K562 (cell line): Measurements from ENCODE around the gene MAST4. TPM values are rescaled to one million over a fixed set of nuclear protein-coding genes. Genes with fewer than 3 reads are reported as not detected.
A peak's percentile ranks its signal among the peaks of the same experiment; 100 is the strongest.

Experiments
- ATAC-seq: fragments of 200-7000 bp; cut with Tn5 transposase; 3 replicates; pipeline ENCODE4 v1.9.1; 2020; ENCODE audit warnings: moderate library complexity
- BruUV-seq: library from RNA; stranded (reverse); fragments of 400-500 nt; replicated peaks from 2 replicates; lab custom pipeline; 2021; lab: Mats Ljungman, UMichigan
- CTCF ChIA-PET: fragments of 300-600 bp; formaldehyde crosslinking; extraction: SDS; loops from one replicate; lab custom pipeline; 2021; ENCODE audit warnings: low intra/inter-chr PET ratio; lab: Yijun Ruan, JAX
- POLR2A ChIA-PET: fragments of 300-600, 350-650 bp; sonication (Branson Sonifier 250); formaldehyde crosslinking; extraction: SDS; loops from one replicate; lab custom pipeline; 2021; ENCODE audit warnings: antibody characterized with exemption, inconsistent platforms; lab: Yijun Ruan, JAX
- DNase-seq, 4 experiments: peaks; one replicate each; pipeline versions ENCODE4 v3.0.0 to v3.0.0-alpha.2; 2011 to 2018; ENCODE audit warnings: low spot score in 3 of 4, mixed read lengths in 3 of 4; ENCODE audit errors: extremely low read depth in 1 of 4
- FAIRE-seq: peaks from 2 replicates; lab custom pipeline; 2011; peaks lifted over from hg19 to GRCh38; lab: Jason Lieb, UNC
- H2AFZ ChIP-seq: 2 replicates; pipeline ENCODE4 v1.6.0; 2011; ENCODE audit warnings: low read depth, low read length, control low read depth, inconsistent platforms
- H3K27ac ChIP-seq: fragments of 200-600 bp; 3 replicates; pipeline ENCODE4 v1.8.0; 2011; ENCODE audit warnings: low read depth, mild to moderate bottlenecking, control low read depth, inconsistent platforms, low read length, moderate library complexity, mixed read lengths; ENCODE audit errors: extremely low read depth
- H3K27me3 ChIP-seq, 2 experiments: fragments of 300-600 bp in 1 of 2; 2 replicates in 1 of 2; 3 replicates in 1 of 2; pipeline versions ENCODE4 v1.6.0 to v1.8.0; 2011; ENCODE audit warnings: inconsistent platforms in 2 of 2, low read length in 2 of 2, mild to moderate bottlenecking in 1 of 2, mixed read lengths in 1 of 2, moderate library complexity in 1 of 2; ENCODE audit not compliant: control insufficient read depth in 2 of 2, insufficient read depth in 2 of 2
- H3K36me3 ChIP-seq: fragments of 300-600 bp; 3 replicates; pipeline ENCODE4 v1.8.0; 2011; ENCODE audit warnings: mild to moderate bottlenecking, low read length, inconsistent platforms; ENCODE audit not compliant: control insufficient read depth, insufficient read depth
- H3K4me1 ChIP-seq, 2 experiments: fragments of 200-600 bp in 1 of 2; replicated peaks in 1 of 2; 2 replicates in 1 of 2; 3 replicates in 1 of 2; pipeline versions ENCODE4 v1.5.1 to v1.8.0; 2011; ENCODE audit warnings: inconsistent platforms in 2 of 2, low read length in 2 of 2, mild to moderate bottlenecking in 1 of 2, mixed read lengths in 1 of 2, moderate library complexity in 1 of 2; ENCODE audit not compliant: control insufficient read depth in 2 of 2, insufficient read depth in 2 of 2
- H3K4me2 ChIP-seq: 2 replicates; pipeline ENCODE4 v1.6.1; 2011; ENCODE audit warnings: low read length, control low read depth, inconsistent platforms, mixed read lengths; ENCODE audit not compliant: insufficient read depth
- H3K4me3 ChIP-seq: fragments of 200-600 bp; sonication (generic), shearing (Covaris generic); 2 replicates; pipeline ENCODE4 v1.5.1; 2016; ENCODE audit warnings: control low read depth, inconsistent platforms
- H3K79me2 ChIP-seq: fragments of 200-600 bp; 3 replicates; pipeline ENCODE4 v1.8.0; 2011; ENCODE audit warnings: low read length, inconsistent platforms; ENCODE audit not compliant: control insufficient read depth, insufficient read depth
- H3K9ac ChIP-seq, 2 experiments: 2 replicates each; pipeline versions ENCODE4 v1.6.0 to v1.6.1; 2011; ENCODE audit warnings: low read depth in 2 of 2, low read length in 2 of 2, control low read depth in 1 of 2, inconsistent platforms in 1 of 2, mild to moderate bottlenecking in 1 of 2, mixed read lengths in 1 of 2; ENCODE audit not compliant: insufficient read depth in 1 of 2
- H3K9me1 ChIP-seq: one replicate; pipeline ENCODE4 v1.6.0; 2011; ENCODE audit warnings: inconsistent platforms, mild to moderate bottlenecking, low read length, moderate library complexity; ENCODE audit not compliant: control insufficient read depth, insufficient read depth
- H3K9me3 ChIP-seq: replicated peaks from 2 replicates; pipeline ENCODE4 v1.5.1; 2011; ENCODE audit warnings: low read depth, low read length, inconsistent platforms; ENCODE audit not compliant: control insufficient read depth, insufficient read depth
- H4K20me1 ChIP-seq: replicated peaks from 2 replicates; pipeline ENCODE4 v1.6.1; 2011; ENCODE audit warnings: low read length, inconsistent platforms, mixed read lengths; ENCODE audit not compliant: control insufficient read depth, insufficient read depth
- CEBPG ChIP-seq, 3 experiments: fragments of 200-800 bp in 1 of 3; sonication (Bioruptor generic) in 1 of 3; sonication (generic) in 1 of 3; formaldehyde crosslinking in 1 of 3; IDR thresholded peaks in 2 of 3; conservative IDR thresholded peaks in 1 of 3; 2 replicates each; pipeline versions ENCODE4 v1.6.1 to v1.8.0; 2016 to 2022; ENCODE audit warnings: missing compliant biosample characterization in 2 of 3, missing genetic modification characterization in 2 of 3, mild to moderate bottlenecking in 1 of 3, missing genetic modification reagents in 1 of 3
- CHD2 ChIP-seq: IDR thresholded peaks from 2 replicates; pipeline ENCODE4 v1.6.1; 2011; ENCODE audit warnings: low read depth, low read length
- ELF2 ChIP-seq: fragments of 250-450 bp; sonication (Bioruptor Pico); IDR thresholded peaks from 2 replicates; pipeline ENCODE4 v1.5.0; 2021; ENCODE audit warnings: mild to moderate bottlenecking
- NCOA4 ChIP-seq: fragments of 450-650 bp; IDR thresholded peaks from 2 replicates; pipeline ENCODE4 v1.6.1; 2018; ENCODE audit warnings: mild to moderate bottlenecking; ENCODE audit not compliant: partially characterized antibody
- NFE2 ChIP-seq: IDR thresholded peaks from 2 replicates; pipeline ENCODE4 v1.6.1; 2014; ENCODE audit warnings: antibody characterized with exemption, low read depth
- POLR2AphosphoS5 ChIP-seq: IDR thresholded peaks from 2 replicates; pipeline ENCODE4 v1.6.1; 2011; ENCODE audit warnings: mild to moderate bottlenecking, low read depth, low read length, moderate library complexity; ENCODE audit not compliant: control insufficient read depth, insufficient read depth
- RFX7 ChIP-seq: fragments of 250-450 bp; sonication (Bioruptor Pico); IDR thresholded peaks from 2 replicates; pipeline ENCODE4 v1.5.1; 2021; ENCODE audit warnings: mild to moderate bottlenecking
- SLC30A9 ChIP-seq: fragments of 250-450 bp; sonication (Bioruptor Pico); IDR thresholded peaks from 2 replicates; pipeline ENCODE4 v1.8.0; 2022; ENCODE audit warnings: mild to moderate bottlenecking, moderate library complexity
- SMAD1 ChIP-seq: fragments of 150-350 bp; IDR thresholded peaks from 2 replicates; pipeline ENCODE4 v1.6.1; 2014; ENCODE audit warnings: low read length, low read depth; ENCODE audit not compliant: partially characterized antibody
- SMARCA4 ChIP-seq: fragments of 450-650 bp; IDR thresholded peaks from 2 replicates; pipeline ENCODE4 v1.6.1; 2016
- SRSF3 ChIP-seq: fragments of 200-400 bp; formaldehyde crosslinking; IDR thresholded peaks from 2 replicates; pipeline ENCODE4 v1.6.1; 2016; ENCODE audit warnings: mild to moderate bottlenecking, low read length, moderate library complexity; ENCODE audit not compliant: insufficient read depth
- TCFL5 ChIP-seq: fragments of 250-450 bp; sonication (Bioruptor Pico); conservative IDR thresholded peaks from 2 replicates; pipeline ENCODE4 v1.6.1; 2021; ENCODE audit warnings: mild to moderate bottlenecking, moderate library complexity, matching md5 sums
- ZBTB1 ChIP-seq: sonication (generic); formaldehyde crosslinking; IDR thresholded peaks from 2 replicates; pipeline ENCODE4 v1.8.1; 2023; ENCODE audit warnings: missing genetic modification reagents, low read depth, mild to moderate bottlenecking, borderline replicate concordance
- ZNF431 ChIP-seq: sonication (generic); formaldehyde crosslinking; IDR thresholded peaks from 2 replicates; pipeline ENCODE4 v1.8.0; 2022; ENCODE audit warnings: mild to moderate bottlenecking, missing genetic modification reagents
- ZNF707 ChIP-seq: fragments of 250-450 bp; sonication (Bioruptor Pico); conservative IDR thresholded peaks from 2 replicates; pipeline ENCODE4 v1.8.0; 2022; ENCODE audit warnings: inconsistent platforms, mild to moderate bottlenecking, moderate library complexity
- WGBS: fragments of 100-300 bp; shearing (Covaris generic); methylation state at CpG from one replicate; pipeline ENCODE4 v1.1.6; 2016; ENCODE audit warnings: low coverage, mixed read lengths; ENCODE audit not compliant: insufficient coverage; ENCODE audit errors: missing lambda C conversion rate; 5-methylcytosine and 5-hydroxymethylcytosine counted together
- in situ Hi-C: fragments of 300-500 bp; cut with MboI; formaldehyde crosslinking; loops from 4 replicates; pipeline ENCODE4 v1.15.0; 2018; ENCODE audit warnings: inconsistent platforms, mixed read lengths
- intact Hi-C: fragments of 100-400 bp; cut with micrococcal nuclease; formaldehyde crosslinking; loops from 2 replicates; pipeline ENCODE4 v1.14.2; 2022
- polyA plus RNA-seq, 8 experiments: library from polyadenylated mRNA; depleted of rRNA in 4 of 8; stranded (reverse) in 5 of 8; unstranded in 3 of 8; fragments of >200 nt; fragmentation: Nextera tagmentation in 2 of 8; fragmentation: Illumina TruSeq in 1 of 8; extraction: Ambion mirVana in 2 of 8; extraction: Trizol in 1 of 8; gene quantifications; 2 replicates each; pipeline versions ENCODE4 v1.2.1 to v1.2.3, GENCODE V29; 2011 to 2014; ENCODE audit warnings: inconsistent platforms in 1 of 8, missing spikeins in 1 of 8
- total RNA-seq, 7 experiments: library from RNA; depleted of rRNA in 6 of 7; stranded (reverse); fragments of >200 nt in 6 of 7; fragmentation: Illumina TruSeq in 2 of 7; extraction: Trizol in 2 of 7; gene quantifications; 2 replicates each; pipeline versions ENCODE4 v1.2.1 to v1.2.3, GENCODE V29; 2011 to 2021; ENCODE audit warnings: low replicate concordance in 1 of 7
- TF ChIP-seq, protein P1 (sequence below): sonication (generic); formaldehyde crosslinking; IDR thresholded peaks from 2 replicates; pipeline ENCODE4 v1.8.1; 2023; ENCODE audit warnings: mild to moderate bottlenecking, missing genetic modification reagents, moderate library complexity
- TF ChIP-seq, protein P2 (sequence below), 2 experiments: fragments of 450-650 bp in 1 of 2; sonication (generic) in 1 of 2; formaldehyde crosslinking in 1 of 2; IDR thresholded peaks in 1 of 2; conservative IDR thresholded peaks in 1 of 2; 2 replicates each; pipeline versions ENCODE4 v1.6.1 to v1.8.1; 2016 to 2023; ENCODE audit warnings: mild to moderate bottlenecking in 2 of 2, moderate library complexity in 2 of 2, inconsistent platforms in 1 of 2, missing genetic modification reagents in 1 of 2
- TF ChIP-seq, protein P3 (sequence below): IDR thresholded peaks from 3 replicates; pipeline ENCODE4 v1.6.1; 2011; ENCODE audit warnings: borderline replicate concordance, mild to moderate bottlenecking; ENCODE audit not compliant: insufficient read length, insufficient read depth

Gene MAST4
- total and polyA plus RNA-seq, 9 of the 15 experiments (the other 6 are each of a cell fraction or from before 2014, with no cell fraction given): 0.88 to 10.1 (median 5.2) TPM

- TF ChIP-seq, protein P1, sequence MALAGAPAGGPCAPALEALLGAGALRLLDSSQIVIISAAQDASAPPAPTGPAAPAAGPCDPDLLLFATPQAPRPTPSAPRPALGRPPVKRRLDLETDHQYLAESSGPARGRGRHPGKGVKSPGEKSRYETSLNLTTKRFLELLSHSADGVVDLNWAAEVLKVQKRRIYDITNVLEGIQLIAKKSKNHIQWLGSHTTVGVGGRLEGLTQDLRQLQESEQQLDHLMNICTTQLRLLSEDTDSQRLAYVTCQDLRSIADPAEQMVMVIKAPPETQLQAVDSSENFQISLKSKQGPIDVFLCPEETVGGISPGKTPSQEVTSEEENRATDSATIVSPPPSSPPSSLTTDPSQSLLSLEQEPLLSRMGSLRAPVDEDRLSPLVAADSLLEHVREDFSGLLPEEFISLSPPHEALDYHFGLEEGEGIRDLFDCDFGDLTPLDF (CRISPR knock-in tag): no peak
- TF ChIP-seq POLR2AphosphoS5 (no peak), SRSF3 (no peak)
Observed at GRCh38 chr5:66947458-66947857, 351.3 kb downstream of the MAST4 start (continued).

GRCh38 chr5:66949066-66949465 lies 352.9 kb downstream of the MAST4 start:
- in situ Hi-C loops: no loop called here
- TF ChIP-seq RFX7 (CRISPR knock-in tag) (no peak), ELF2 (CRISPR knock-in tag) (no peak), NFE2 (no peak), SLC30A9 (CRISPR knock-in tag) (no peak), ZBTB1 (CRISPR knock-in tag) (no peak), SMARCA4 (no peak), NCOA4 (no peak), ZNF707 (no peak), CHD2 (peak; percentile 34; the same call in 1 of the 2 replicates), TCFL5 (CRISPR knock-in tag) (no peak), SMAD1 (no peak), ZNF431 (CRISPR knock-in tag) (no peak), CEBPG (CRISPR knock-in tag; IDR thresholded peaks at IDR 0.05) (no peak), CEBPG (tag; conservative IDR thresholded peaks at IDR 0.05 in 1 of 2, IDR thresholded peaks at IDR 0.05 in 1 of 2) (peak; percentile 24 to 34; a peak in 1 of 4 replicates)
- TF ChIP-seq, protein P2, sequence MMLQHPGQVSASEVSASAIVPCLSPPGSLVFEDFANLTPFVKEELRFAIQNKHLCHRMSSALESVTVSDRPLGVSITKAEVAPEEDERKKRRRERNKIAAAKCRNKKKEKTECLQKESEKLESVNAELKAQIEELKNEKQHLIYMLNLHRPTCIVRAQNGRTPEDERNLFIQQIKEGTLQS (IDR thresholded peaks at IDR 0.05): 0 out of 2 replicates have a peak, but pooled peaks have one; percentile 25
- TF ChIP-seq, protein P2 (CRISPR knock-in tag; conservative IDR thresholded peaks at IDR 0.05): no peak
- TF ChIP-seq, protein P3, sequence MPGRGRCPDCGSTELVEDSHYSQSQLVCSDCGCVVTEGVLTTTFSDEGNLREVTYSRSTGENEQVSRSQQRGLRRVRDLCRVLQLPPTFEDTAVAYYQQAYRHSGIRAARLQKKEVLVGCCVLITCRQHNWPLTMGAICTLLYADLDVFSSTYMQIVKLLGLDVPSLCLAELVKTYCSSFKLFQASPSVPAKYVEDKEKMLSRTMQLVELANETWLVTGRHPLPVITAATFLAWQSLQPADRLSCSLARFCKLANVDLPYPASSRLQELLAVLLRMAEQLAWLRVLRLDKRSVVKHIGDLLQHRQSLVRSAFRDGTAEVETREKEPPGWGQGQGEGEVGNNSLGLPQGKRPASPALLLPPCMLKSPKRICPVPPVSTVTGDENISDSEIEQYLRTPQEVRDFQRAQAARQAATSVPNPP: no peak

More at GRCh38 chr5:66949066-66949465, 352.9 kb downstream of the MAST4 start:
- no peaks in the 10 kb centered on the region for H3K4me1 ChIP-seq
- no peaks in the 10 kb centered on the region for H3K9me1 ChIP-seq
- intact Hi-C loops: no loop called here
- 0% methylated on average over 4 of the region's 4 CpGs for WGBS
- no peaks in the 10 kb centered on the region for H3K79me2 ChIP-seq
- H2AFZ ChIP-seq: no peak overlapping the region
- H3K4me2 ChIP-seq: no peak overlapping the region
- ATAC-seq: peak; percentile 36; the same call in 1 of the 3 replicates
- FAIRE-seq: no peak
- ChIA-PET CTCF (no interaction called here), POLR2A (no interaction called here)
- DNase-seq: no peak
- H3K9ac ChIP-seq: no peak overlapping the region
- H3K9me3 ChIP-seq: no peaks in the 10 kb centered on the region
- BruUV-seq: no TSS peak
- peaks cover 5 to 9% of the 10 kb centered on the region in 2 experiments; a peak in 3 of 5 replicates for H3K27me3 ChIP-seq
- H3K36me3 ChIP-seq: no peaks in the 10 kb centered on the region
- H4K20me1 ChIP-seq: no peaks in the 10 kb centered on the region
- H3K27ac ChIP-seq: no peak overlapping the region
- H3K4me3 ChIP-seq: no peak overlapping the region
